Endothelial cell of umbilical vein (primary cell): ENCODE data around the gene ZDHHC22. TPM values are rescaled to one million over a fixed set of nuclear protein-coding genes. Genes with fewer than 3 reads are reported as not detected.

Source experiments
- BruUV-seq: library from RNA; stranded (reverse); fragments of 400-500 nt; replicated peaks from 2 replicates; lab custom pipeline; 2021; lab: Mats Ljungman, UMichigan
- CTCF ChIA-PET: fragments of 300-600, 350-600 bp; sonication (Branson Sonifier 250); formaldehyde crosslinking; loops from one replicate; lab custom pipeline; 2021; ENCODE audit warnings: antibody characterized with exemption, inconsistent platforms; lab: Charles Lee
- POLR2A ChIA-PET: fragments of 300-600, 350-600 bp; sonication (Branson Sonifier 250); formaldehyde crosslinking; loops from one replicate; lab custom pipeline; 2021; ENCODE audit warnings: antibody characterized with exemption, inconsistent platforms; lab: Charles Lee
- DNase-seq: peaks from one replicate; pipeline ENCODE4 v3.0.0-alpha.2; 2011; ENCODE audit warnings: low read depth, low spot score
- FAIRE-seq: peaks from 2 replicates; lab custom pipeline; 2011; peaks lifted over from hg19 to GRCh38; lab: Jason Lieb, UNC
- H2AFZ ChIP-seq: 2 replicates; pipeline ENCODE4 v1.6.0; 2012; ENCODE audit warnings: low read depth, low read length, control low read depth, inconsistent platforms
- H3K27ac ChIP-seq: 2 replicates; pipeline ENCODE4 v1.5.1; 2011; ENCODE audit warnings: low read depth, mild to moderate bottlenecking, control low read depth, low read length, moderate library complexity; ENCODE audit not compliant: insufficient read depth
- H3K27me3 ChIP-seq, 2 experiments: 2 replicates each; pipeline versions ENCODE4 v1.6.0 to v1.6.1; 2011; ENCODE audit warnings: low read length in 2 of 2, mixed read lengths in 1 of 2; ENCODE audit not compliant: control insufficient read depth in 2 of 2, insufficient read depth in 2 of 2
- H3K36me3 ChIP-seq, 2 experiments: 2 replicates in 1 of 2; 3 replicates in 1 of 2; pipeline ENCODE4 v1.5.1; 2011; ENCODE audit warnings: low read length in 2 of 2, mild to moderate bottlenecking in 1 of 2, moderate library complexity in 1 of 2; ENCODE audit not compliant: control insufficient read depth in 2 of 2, insufficient read depth in 2 of 2; ENCODE audit errors: extremely low read depth in 1 of 2
- H3K4me1 ChIP-seq: 3 replicates; pipeline ENCODE4 v1.5.1; 2011; ENCODE audit warnings: mild to moderate bottlenecking, low read length; ENCODE audit not compliant: control insufficient read depth, insufficient read depth; ENCODE audit errors: extremely low read depth
- H3K4me2 ChIP-seq: 2 replicates; pipeline ENCODE4 v1.6.1; 2011; ENCODE audit warnings: low read length, control low read depth, mixed read lengths; ENCODE audit not compliant: insufficient read depth
- H3K4me3 ChIP-seq, 3 experiments: fragments of 200-600 bp in 1 of 3; sonication (generic), shearing (Covaris generic) in 1 of 3; replicated peaks in 1 of 3; 2 replicates each; pipeline ENCODE4 v1.5.1; 2011 to 2016; ENCODE audit warnings: control low read depth in 3 of 3, low read length in 3 of 3, mild to moderate bottlenecking in 2 of 3, inconsistent platforms in 1 of 3, low read depth in 1 of 3, moderate library complexity in 1 of 3; ENCODE audit not compliant: insufficient read depth in 1 of 3
- H3K79me2 ChIP-seq: 2 replicates; pipeline ENCODE4 v1.6.0; 2012; ENCODE audit warnings: low read length, inconsistent platforms; ENCODE audit not compliant: control insufficient read depth, insufficient read depth
- H3K9ac ChIP-seq: replicated peaks from 2 replicates; pipeline ENCODE3; 2011; ENCODE audit warnings: low read length, control low read depth; ENCODE audit not compliant: insufficient read depth; ENCODE audit errors: extremely low read depth
- H3K9me1 ChIP-seq: replicated peaks from 3 replicates; pipeline ENCODE4 v1.6.0; 2011; ENCODE audit warnings: mild to moderate bottlenecking, low read length; ENCODE audit not compliant: control insufficient read depth, insufficient read depth; ENCODE audit errors: extremely low read depth
- H3K9me3 ChIP-seq: replicated peaks from 2 replicates; pipeline ENCODE4 v1.5.1; 2012; ENCODE audit warnings: low read length, inconsistent platforms; ENCODE audit not compliant: control insufficient read depth, insufficient read depth
- H4K20me1 ChIP-seq: replicated peaks from 2 replicates; pipeline ENCODE3; 2011; ENCODE audit warnings: mild to moderate bottlenecking, low read length; ENCODE audit not compliant: control insufficient read depth, insufficient read depth; ENCODE audit errors: extremely low read depth
- EZH2 ChIP-seq: IDR thresholded peaks from 2 replicates; pipeline ENCODE4 v1.6.1; 2012; ENCODE audit warnings: borderline replicate concordance, low read depth, mild to moderate bottlenecking, moderate library complexity, low read length, inconsistent platforms; ENCODE audit not compliant: severe bottlenecking
- FOS ChIP-seq: IDR thresholded peaks from 2 replicates; pipeline ENCODE4 v1.6.1; 2011; ENCODE audit warnings: mild to moderate bottlenecking, low read length, moderate library complexity, borderline replicate concordance; ENCODE audit not compliant: insufficient read depth
- GATA2 ChIP-seq: IDR thresholded peaks from 2 replicates; pipeline ENCODE4 v1.7.0; 2011; ENCODE audit warnings: low read depth, mild to moderate bottlenecking, moderate library complexity, mixed read lengths, low read length; ENCODE audit not compliant: insufficient read length, insufficient read depth
- JUN ChIP-seq: IDR thresholded peaks from 2 replicates; pipeline ENCODE4 v1.6.1; 2011; ENCODE audit warnings: borderline replicate concordance, low read depth; ENCODE audit not compliant: insufficient read length, insufficient read depth
- MAX ChIP-seq: IDR thresholded peaks from 2 replicates; pipeline ENCODE4 v1.6.1; 2011; ENCODE audit not compliant: insufficient read depth, insufficient read length
- MYC ChIP-seq: IDR thresholded peaks from one replicate; pipeline ENCODE4 v1.6.1; 2011; ENCODE audit warnings: mild to moderate bottlenecking, low read depth, low read length
- POLR2A ChIP-seq: IDR thresholded peaks from 2 replicates; pipeline ENCODE4 v1.6.1; 2012; ENCODE audit warnings: low read depth, mild to moderate bottlenecking, control low read depth, low read length
- POLR2AphosphoS5 ChIP-seq: IDR thresholded peaks from 2 replicates; pipeline ENCODE4 v1.6.1; 2012; ENCODE audit warnings: low read depth, mild to moderate bottlenecking, control low read depth, low read length, moderate library complexity; ENCODE audit not compliant: insufficient read depth
- dilution Hi-C: fragments of 300-500 bp; cut with MboI; formaldehyde crosslinking; loops from one replicate; pipeline ENCODE4 v1.15.0; 2019; ENCODE audit warnings: low sequenced_read_pairs; ENCODE audit not compliant: extremely low pct_ligation_motif_present
- intact Hi-C: fragments of 100-400 bp; cut with micrococcal nuclease; formaldehyde crosslinking; loops from one replicate; pipeline ENCODE4 v1.10.0; 2022
- polyA plus RNA-seq, 4 experiments: library from polyadenylated mRNA; depleted of rRNA in 3 of 4; stranded (reverse) in 3 of 4; unstranded in 1 of 4; fragments of >200 nt; gene quantifications; 2 replicates each; pipeline versions ENCODE4 v1.2.1 to v1.2.3, GENCODE V29; 2011 to 2012; ENCODE audit warnings: missing spikeins in 1 of 4
- total RNA-seq: library from RNA; stranded (reverse); gene quantifications from 2 replicates; pipeline ENCODE4 v1.2.3, GENCODE V29; 2021
- TF ChIP-seq, protein P1 (sequence below), 2 donors: IDR thresholded peaks; 1 replicate in 1 of 2; 2 replicates in 1 of 2; pipeline ENCODE4 v1.5.1; 2011; ENCODE audit warnings: low read length in 2 of 2, mild to moderate bottlenecking in 2 of 2, moderate library complexity in 2 of 2, control low read depth in 1 of 2, inconsistent platforms in 1 of 2, low read depth in 1 of 2; ENCODE audit not compliant: insufficient read depth in 1 of 2; ENCODE audit errors: extremely low read depth in 1 of 2

Gene ZDHHC22
- total and polyA plus RNA-seq, 2 donors (not counting 3 experiments of a cell fraction or from before 2014, with no cell fraction given): 0.03 to 0.24 TPM

DNA sequence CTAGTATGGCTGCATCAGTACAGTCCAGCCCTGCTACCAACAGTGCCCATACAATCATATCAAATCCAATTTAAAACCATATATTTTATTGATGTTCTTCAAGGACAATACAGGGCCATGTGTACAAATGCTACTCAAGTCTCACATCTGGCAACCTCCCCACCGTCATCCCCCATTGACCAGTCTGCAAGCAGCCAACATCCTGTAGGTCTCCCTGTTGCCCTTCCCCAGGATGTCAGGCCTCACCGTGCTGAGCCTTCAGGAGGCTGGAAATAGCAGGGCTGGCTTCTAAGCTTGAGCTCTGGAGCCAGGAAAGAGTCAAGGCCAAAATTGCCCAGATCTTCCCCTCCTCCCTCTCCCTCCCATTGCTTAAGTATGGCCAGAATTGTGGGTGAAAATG lies 10.4 kb downstream of the ZDHHC22 start:
- DNase-seq (no peak), FAIRE-seq (no peak)
- no peaks in the 10 kb centered on the region for H3K4me1 ChIP-seq
- H3K9me3 ChIP-seq: no peaks in the 10 kb centered on the region
- intact Hi-C loops: no loop called here
- H4K20me1 ChIP-seq: no peaks in the 10 kb centered on the region
- ChIA-PET CTCF (interaction anchor here (1.2 kb wide), 1 partner anchor 20 kb away, joined by 3 read pairs; no protein-coding TSS in a partner anchor), POLR2A (no interaction called here)
- no peaks in the 10 kb centered on the region for H3K36me3 ChIP-seq
- H3K79me2 ChIP-seq: no peaks in the 10 kb centered on the region
- H3K4me2 ChIP-seq: no peak overlapping the region
- H3K4me3 ChIP-seq: no peak overlapping the region
- H3K27ac ChIP-seq: no peak overlapping the region
- no peak overlapping the region for H3K9ac ChIP-seq
- BruUV-seq: no TSS peak
- no peak overlapping the region for H2AFZ ChIP-seq
- TF ChIP-seq MYC (no peak), POLR2A (no peak), POLR2AphosphoS5 (no peak), MAX (no peak), EZH2 (no peak), GATA2 (no peak), JUN (no peak), FOS (no peak)
- TF ChIP-seq, protein P1, sequence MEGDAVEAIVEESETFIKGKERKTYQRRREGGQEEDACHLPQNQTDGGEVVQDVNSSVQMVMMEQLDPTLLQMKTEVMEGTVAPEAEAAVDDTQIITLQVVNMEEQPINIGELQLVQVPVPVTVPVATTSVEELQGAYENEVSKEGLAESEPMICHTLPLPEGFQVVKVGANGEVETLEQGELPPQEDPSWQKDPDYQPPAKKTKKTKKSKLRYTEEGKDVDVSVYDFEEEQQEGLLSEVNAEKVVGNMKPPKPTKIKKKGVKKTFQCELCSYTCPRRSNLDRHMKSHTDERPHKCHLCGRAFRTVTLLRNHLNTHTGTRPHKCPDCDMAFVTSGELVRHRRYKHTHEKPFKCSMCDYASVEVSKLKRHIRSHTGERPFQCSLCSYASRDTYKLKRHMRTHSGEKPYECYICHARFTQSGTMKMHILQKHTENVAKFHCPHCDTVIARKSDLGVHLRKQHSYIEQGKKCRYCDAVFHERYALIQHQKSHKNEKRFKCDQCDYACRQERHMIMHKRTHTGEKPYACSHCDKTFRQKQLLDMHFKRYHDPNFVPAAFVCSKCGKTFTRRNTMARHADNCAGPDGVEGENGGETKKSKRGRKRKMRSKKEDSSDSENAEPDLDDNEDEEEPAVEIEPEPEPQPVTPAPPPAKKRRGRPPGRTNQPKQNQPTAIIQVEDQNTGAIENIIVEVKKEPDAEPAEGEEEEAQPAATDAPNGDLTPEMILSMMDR (IDR thresholded peaks at IDR 0.05; ENCODE audit: extremely low read depth in 1 of 2, insufficient read depth in 1 of 2, low read depth in 1 of 2, low read length in 2 of 2): no peak
- H3K9me1 ChIP-seq: no peaks in the 10 kb centered on the region
- H3K27me3 ChIP-seq: peaks cover 12 to 16% of the 10 kb centered on the region in 2 experiments
- dilution Hi-C loops: no loop called here
